GM12874 (cell line): ENCODE measurements around the gene TOPAZ1.
A peak's percentile ranks its signal among the peaks of the same experiment; 100 is the strongest.

ENCODE experiments used
- TF ChIP-seq, protein P1 (sequence below): IDR thresholded peaks from 2 replicates; pipeline ENCODE4 v1.5.1; 2011; ENCODE audit warnings: low read depth, mild to moderate bottlenecking, control low read depth, low read length, moderate library complexity; ENCODE audit not compliant: insufficient read depth

The TOPAZ1 gene

DNA sequence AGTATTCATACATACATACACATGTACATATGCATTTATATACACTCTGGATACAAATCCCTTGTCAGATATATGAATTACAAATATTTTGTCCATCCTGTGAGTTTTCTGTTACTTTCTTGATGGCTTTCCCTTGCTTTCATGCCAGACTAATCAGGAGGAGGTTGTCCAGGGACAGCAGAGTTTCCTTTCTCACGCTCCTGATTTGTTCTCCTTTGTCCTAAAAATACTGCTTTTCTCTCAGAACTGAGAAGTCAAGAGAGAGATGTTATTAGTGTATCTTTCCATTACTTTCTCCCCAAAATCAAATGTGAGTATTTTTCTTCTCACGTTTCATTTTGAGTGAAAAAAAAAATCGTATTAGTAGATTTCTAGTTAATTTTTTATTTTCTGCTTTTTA is 84.8 kb downstream of the TOPAZ1 start:
- TF ChIP-seq, protein P1, sequence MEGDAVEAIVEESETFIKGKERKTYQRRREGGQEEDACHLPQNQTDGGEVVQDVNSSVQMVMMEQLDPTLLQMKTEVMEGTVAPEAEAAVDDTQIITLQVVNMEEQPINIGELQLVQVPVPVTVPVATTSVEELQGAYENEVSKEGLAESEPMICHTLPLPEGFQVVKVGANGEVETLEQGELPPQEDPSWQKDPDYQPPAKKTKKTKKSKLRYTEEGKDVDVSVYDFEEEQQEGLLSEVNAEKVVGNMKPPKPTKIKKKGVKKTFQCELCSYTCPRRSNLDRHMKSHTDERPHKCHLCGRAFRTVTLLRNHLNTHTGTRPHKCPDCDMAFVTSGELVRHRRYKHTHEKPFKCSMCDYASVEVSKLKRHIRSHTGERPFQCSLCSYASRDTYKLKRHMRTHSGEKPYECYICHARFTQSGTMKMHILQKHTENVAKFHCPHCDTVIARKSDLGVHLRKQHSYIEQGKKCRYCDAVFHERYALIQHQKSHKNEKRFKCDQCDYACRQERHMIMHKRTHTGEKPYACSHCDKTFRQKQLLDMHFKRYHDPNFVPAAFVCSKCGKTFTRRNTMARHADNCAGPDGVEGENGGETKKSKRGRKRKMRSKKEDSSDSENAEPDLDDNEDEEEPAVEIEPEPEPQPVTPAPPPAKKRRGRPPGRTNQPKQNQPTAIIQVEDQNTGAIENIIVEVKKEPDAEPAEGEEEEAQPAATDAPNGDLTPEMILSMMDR = no peak

DNA sequence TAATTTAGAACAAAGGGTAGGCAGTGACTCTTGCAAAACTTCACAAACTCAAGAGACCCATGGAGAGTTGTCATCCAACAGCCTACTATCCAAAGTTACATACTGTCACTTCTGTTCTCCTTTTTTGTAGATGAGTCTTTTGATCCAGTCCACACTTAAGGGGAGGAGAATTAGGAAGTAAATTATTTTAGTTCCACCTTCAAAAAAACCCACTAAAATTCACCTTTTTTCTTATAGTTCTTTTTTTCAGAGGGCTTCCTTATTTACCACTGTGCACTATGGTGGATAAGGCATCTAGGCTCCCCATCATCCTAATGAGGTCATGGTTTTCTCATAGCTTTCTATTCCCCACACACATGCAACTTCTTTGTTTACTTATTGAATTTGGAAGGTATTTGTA is 88.3 kb downstream of the TOPAZ1 start:
- TF ChIP-seq, protein P1 = no peak

DNA sequence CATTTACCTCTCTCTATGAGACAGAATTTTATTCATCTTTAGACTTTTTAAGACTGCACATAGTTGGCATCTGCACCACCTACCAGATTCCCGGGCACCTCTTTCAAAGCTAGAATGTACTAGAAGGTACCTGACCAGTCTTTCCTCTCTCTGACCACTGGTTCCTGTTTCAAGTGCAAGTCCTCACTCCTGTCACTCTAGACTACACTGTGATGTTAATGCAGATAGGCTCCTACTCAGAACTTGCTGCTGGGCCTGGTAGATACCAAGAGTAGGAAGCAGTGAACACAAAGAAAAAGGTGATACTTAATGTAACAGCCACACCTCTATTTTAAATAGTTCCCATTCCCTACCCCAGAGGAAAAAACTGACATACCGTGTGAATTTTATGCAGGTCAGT is 88.8 kb downstream of the TOPAZ1 start:
- TF ChIP-seq, protein P1 = no peak

DNA sequence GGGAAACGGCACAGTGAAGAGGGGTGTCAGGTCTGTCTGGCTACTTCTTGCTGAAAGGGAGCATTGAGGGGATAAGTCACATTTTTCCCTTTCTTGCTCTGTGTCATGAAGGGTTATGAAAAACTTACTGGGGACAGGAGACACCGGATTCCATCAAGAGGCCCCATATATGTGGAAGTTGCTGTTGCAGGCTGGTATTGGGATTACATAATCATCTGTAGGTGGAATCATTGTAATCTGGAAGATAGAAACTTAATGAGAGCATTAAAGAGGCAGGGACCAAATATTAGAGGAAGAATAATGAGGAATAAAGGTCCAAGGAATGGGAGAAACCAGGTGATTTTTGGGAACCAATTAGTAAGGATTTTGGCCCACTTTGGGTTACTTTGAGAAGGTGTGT is 92.6 kb downstream of the TOPAZ1 start:
- TF ChIP-seq, protein P1 = no peak

DNA sequence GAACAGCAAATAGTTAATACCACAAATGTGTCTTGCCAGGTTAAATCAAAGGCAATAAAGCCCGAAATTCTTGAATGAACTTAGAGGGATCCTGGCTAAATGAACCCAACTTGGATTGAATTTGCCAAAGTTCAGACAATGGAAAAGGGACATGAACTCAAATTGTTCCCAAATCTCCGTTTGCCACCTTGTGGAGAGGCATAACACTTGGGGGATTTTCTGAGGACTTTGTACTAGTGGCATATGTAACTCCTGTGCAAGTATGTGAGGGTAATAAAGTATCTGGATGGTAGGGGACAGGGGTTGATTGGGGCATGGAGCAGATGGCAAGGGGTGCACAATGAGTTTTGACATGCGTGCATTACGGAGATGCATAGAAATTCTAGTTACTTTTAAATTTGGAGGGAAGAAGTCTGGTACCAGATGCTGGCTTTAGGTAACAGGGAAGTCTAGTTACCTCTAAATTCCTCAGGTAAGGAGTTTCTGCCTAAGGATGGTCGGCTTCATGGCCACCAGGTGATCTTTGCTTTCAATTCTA is 95.6 kb downstream of the TOPAZ1 start:
- TF ChIP-seq, protein P1 = no peak

DNA sequence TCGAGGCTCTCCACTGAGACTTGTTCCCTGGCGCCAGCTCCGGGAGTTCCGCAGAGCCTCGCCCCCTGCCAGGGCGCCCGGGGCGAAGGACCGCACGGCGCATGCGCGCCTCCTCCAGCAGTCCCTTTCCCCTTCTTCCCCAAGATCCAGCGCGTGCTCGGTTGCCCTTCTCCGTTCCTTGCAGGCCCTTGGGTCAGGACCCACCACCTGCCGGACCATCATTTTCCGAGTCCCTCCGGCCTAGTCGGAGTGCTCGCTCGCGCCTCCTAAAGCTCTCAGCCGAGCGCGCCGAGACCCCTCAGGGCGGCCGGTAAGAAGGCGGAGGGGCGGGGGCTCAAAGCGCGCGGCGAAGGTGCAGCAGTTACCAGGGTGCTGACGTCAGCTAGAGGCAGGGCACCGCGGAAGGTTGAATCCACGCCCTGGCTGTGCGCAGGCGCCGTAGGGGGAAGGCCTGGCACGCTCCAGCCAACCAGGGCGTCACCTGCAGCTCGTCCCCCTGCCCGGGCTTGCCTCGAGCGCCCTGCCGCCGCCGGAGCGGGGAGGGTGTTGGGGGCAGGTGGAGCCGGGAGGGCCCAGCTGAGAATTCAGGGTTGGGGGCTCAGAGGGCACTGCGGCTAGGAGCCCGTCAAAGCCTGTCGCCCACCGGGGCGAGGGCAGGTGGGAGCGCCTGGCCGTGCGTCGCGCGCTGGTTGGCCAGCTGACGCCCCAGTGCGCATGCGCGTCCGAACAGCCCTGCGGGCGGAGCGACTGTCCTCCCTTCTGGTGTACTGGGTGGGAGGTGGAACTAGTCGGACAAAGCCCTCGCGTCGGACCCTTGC is 96.5 kb downstream of the TOPAZ1 start, which contains the start of gene TCAIM:
Gene TCAIM (plus strand): TSS at position 757 of the 818 bp plus-strand sequence. CDS start 16,017 bp downstream, outside the sequence.
- TF ChIP-seq, protein P1 = peak; percentile 5; the same call in 1 of the 2 replicates

DNA sequence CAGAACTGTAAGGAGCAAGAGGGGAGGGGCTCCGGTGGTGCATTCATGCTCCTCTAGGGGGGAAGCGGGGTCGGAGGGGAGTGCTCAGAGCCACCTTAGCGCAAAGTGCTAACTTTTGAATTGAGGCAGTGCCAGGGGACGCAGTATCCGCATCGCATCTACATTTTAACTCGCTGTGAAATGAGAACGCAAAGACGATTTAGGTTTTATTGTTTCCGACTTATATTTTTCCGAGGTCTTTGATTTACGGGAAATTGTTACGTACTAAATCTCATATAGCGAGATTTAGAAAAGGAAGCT is 97.1 kb downstream of the TOPAZ1 start:
- TF ChIP-seq, protein P1 = no peak
